ENCODE data around the gene SRRM4.
"Not testable (repeated sequence)": the region's sequence is repeated elsewhere in the genome, so short reads cannot be mapped to it uniquely, and the experiment has no call there.

Gene SRRM4, protein sequence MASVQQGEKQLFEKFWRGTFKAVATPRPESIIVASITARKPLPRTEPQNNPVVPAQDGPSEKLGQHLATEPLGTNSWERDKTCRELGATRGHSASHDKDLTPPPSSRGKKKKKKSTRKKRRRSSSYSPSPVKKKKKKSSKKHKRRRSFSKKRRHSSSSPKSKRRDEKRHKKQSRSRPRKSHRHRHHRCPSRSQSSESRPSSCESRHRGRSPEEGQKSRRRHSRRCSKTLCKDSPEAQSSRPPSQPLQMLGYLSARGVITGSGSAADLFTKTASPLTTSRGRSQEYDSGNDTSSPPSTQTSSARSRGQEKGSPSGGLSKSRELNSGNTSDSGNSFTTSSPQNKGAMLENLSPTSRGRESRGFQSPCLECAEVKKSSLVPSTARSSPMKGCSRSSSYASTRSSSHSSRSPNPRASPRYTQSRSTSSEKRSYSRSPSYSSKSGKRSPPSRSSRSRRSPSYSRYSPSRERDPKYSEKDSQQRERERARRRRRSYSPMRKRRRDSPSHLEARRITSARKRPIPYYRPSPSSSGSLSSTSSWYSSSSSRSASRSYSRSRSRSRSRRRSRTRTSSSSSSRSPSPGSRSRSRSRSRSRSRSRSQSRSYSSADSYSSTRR

GRCh38 chr12:118981285-118982211 is at the start of gene SRRM4:
TSS of gene SRRM4 (plus strand) at chr12:118981541. CDS start at chr12:118981883, 342 bp downstream.
- no peak for DNase-seq

DNA sequence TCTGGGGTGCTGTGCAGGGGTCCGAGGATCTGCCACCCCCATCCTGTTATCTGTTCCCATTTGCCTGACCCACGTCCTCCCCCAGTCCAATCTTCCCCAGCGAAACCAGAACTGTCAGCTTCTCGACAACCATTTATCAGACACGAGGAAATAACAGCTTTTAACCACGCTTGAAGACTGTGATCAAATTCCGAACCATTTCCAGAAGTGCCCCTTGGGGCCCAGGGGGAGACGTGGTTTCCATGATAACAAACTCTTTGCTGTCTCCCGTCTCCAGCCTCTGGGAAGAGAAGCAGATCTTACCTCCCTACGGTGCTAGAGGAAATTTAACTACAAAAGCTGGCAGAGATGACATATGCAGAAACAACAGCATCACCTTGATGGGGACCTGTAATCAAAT is 35.1 kb upstream of the SRRM4 start:
- no peak for DNase-seq

DNA sequence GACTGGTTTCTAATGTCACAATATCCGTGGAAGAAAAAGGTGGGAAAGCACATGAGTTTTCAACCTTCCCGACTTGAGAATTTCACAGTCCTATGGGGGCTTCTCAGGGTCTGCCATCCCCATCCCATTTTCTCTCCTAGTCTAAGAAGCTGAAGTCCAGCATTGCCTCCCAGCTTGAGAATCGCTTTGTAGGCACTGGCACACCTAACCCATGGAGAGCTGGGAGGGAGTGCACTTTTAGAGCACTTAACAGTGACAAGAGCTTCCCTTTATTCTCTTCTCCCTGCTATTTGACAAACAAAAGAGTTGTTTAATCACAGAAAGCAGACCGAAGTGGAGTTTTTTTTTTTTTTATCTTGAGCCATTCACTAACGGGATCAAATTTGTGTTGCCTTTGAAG is 22.8 kb upstream of the SRRM4 start:
- DNase-seq = no peak

DNA sequence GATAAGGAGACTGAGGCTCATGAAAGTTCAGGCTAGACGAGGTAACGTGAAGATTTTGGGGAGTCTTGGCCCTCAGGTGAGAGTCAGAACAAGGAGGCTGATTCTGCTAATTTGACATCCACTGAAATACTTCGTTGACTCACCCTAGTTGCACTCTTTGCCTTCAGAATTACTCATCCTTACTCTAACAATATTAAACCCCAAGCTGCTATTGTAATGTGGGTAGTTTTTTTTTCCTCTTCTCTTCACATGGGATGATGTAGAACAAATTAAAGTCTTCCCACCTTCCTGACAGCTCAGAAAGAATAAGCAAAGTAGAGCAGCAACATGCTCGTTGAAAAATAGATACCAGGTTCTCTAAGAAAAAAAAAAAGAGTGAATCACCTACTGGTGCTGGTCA is 22.0 kb upstream of the SRRM4 start:
- DNase-seq = no peak

GRCh38 chr12:118959985-118960560 is 21.3 kb upstream of the SRRM4 start:
- no peak for DNase-seq

DNA sequence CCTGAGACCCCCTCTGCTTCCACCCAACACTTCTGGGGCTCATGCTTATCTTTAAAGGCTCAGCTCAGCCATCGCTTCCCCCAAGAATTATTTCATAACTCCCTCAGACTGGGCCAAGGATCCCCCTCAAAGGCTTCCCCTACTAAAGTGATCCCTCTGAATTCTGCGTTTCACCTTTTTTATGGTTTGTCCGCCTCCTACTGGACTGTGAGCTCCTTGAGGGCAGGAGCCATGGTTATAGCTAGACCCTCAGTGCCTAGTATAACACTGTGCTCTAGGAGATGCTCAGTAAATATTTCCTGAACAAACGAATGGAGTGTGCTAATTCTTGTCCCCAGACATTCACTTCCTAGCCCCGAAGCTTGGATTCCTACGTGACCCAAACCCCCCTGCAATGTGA is 20.5 kb upstream of the SRRM4 start:
- no peak for DNase-seq

GRCh38 chr12:118964988-118965387 is 16.4 kb upstream of the SRRM4 start:
- DNase-seq = no peak

DNA sequence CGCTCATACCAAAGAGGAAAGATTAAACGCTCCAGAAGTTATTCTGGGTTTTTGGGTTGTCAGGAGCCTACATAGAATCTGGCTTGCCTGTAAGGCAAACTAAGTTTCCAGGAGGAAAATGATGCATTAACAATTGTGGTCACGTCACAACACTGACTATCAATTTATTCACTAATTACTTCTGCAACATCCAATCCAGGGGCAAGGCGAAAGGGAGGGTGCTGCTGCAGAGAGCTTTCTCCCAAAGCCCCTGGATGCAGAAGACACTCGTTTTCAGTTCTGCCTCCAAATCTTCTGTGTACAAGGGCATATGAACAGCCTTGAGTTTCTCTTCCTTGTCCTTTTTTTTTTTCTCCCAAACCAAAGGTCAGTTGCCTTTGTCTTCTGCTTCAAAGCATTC is 10.5 kb upstream of the SRRM4 start:
- DNase-seq = no peak

DNA sequence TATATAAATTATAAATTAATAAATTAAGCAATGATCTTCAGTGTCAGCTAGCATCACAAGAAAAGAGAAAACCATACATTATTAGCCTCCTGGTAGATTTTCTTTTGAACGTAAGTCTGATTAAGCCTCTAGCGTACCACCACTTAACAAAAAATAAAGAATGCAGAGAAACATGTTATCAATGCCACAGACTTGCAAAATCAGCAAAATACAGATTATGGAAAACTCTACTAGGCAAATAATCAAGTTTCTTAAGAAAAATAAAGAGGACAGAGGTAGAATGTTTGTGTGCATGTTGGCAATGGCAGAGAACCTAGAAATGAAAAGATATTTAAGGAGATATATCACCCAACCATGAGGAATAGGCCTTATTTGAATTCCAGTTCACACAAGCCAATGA is 8.4 kb upstream of the SRRM4 start:
- DNase-seq = no peak

DNA sequence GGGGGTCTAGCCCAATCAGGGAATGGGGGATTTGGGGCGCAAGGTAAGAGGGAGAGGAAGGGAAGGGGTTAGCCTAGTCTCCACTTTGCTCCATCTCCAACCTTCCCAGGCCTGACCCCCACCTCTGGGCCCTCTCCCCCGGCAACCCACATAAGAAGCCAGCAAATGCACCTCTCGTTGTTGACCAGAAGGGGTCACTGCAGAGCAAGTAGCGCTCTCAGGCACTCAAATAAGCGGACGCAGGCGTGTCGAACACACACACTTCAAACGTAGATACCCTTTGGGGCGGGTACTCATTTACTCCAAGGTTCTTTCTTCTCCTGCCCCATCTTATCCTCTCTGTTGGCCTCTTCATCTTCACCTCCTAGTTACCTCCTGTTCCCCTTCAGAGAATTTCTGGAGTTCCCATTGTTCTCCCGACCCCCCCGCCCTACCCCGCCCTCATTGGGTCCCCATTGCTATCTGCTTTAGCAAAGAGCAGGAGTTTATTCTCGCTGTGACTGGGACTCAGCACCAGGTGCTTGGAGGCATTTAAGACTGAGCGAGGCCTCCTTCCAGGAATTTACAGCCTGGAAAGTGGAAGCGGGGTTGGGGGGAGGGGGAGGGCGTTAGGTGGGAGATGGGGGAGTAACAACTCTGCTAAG is 1.5 kb upstream of the SRRM4 start:
- no peak for DNase-seq

DNA sequence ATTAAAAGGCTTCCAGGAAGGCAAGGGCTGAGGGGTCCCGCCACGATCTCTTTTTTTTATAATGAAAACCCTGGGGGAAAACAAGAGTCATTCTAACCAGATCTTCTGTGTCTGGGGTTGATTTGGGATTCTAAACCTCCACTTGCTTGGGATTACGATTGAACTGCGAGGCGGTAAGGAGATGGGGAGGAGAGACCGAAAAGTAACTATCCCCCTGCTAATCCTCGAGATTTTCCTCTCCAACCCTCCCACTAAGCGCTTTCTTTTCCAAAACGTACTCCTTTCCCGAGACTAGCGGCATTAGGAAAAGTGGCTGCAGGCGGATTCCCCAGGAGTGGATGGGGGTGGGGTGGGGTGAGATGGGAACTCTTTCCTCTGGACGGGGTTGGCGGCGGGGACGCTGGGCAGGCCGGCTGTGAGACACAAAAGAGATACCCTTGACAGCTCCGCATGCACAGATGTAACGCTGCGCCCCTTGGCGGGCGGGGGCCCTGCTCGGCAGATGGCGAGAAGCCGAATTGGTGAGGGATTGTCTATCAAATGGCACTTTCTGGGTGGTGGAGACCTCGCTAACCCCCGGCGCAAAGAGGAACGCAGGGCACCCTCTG is 830 bp upstream of the SRRM4 start:
- DNase-seq = no peak

GRCh38 chr12:118982302-118982701 is 961 bp downstream of the SRRM4 start:
- no peak for DNase-seq

DNA sequence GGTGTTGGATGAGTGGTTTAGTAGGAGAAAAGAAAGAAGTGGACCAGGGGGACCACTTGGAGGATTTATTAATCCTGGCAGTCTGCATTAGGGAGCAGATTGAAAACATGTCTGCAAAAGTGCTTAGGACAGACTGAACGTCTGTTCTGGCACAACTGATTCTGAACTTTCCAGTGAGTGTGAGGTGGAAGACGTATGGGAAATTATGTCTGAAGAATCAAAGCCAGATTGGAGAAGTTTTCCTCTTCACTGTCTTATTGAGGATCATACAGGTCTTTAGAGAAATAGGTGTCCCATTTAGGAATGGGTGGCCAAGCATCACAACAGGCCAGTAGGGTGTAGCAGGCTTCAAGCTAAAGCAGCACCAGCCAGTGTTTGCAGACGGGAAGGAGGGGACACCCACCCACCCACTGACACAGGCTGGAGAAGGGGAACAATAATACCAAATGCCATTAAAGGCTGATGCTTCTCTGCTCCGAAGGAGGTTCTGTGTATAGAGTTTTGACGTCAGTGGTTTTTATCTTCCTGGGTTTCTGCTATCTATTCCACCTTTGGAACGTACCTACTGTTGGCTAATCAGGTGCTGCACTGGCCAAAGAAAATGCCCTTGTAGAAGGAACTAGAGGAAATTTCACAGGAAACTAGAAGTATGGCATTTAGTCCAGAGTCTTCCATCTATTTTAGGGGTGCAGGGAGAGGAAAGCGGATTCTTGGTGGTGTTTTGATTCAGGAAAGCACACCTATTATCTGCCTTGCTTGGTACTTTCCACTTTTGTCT is 1.8 kb downstream of the SRRM4 start:
- no peak for DNase-seq

GRCh38 chr12:118984161-118984943 is 3.0 kb downstream of the SRRM4 start:
- no peak for DNase-seq

- DNase-seq = no peak
Observed at GRCh38 chr12:118986050-118986449, 4.7 kb downstream of the SRRM4 start.

DNA sequence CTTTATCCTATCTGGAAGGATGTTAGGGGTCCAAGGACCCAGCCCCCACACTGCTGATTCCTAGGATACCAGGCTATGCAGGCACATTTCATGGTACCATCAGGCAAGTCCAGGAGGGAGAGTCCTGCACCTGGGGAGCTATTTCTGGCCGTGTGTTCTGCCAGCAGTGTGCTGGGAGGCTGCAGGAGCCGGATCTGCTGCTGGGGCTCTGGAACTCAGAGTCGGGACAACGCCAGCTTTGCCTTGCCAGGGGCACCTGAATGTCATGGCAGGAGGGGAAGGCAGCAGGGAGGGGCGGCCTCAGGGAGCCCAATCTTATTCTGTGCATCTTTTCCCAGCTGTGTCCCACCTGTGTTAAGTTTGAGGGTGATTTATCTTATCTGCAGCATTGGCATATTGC is 17.8 kb downstream of the SRRM4 start:
- no peak for DNase-seq

- DNase-seq = no peak
Observed at GRCh38 chr12:119005085-119005484, 23.7 kb downstream of the SRRM4 start.

GRCh38 chr12:119005913-119006312 is 24.6 kb downstream of the SRRM4 start:
- DNase-seq = no peak

DNA sequence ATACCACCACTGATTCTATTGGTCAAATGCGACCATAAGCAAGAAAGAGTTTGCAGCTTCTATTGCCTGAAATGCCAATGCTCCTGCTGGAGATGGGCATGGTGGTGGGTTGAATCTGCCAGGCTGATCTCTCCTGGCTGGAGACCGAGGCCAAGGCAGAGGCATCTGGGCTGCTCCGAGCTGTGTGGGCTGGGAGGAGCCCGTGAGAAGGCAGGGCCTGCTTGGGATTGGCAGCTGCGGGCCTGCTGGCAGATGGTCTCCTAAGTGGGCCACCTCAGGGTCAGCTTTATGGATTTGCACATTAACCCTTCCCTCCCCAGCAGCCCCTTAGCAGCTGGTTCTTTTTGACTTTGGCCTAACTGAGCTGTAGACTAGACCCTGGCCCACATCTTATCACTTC is 25.4 kb downstream of the SRRM4 start:
- DNase-seq = no peak

- not testable (repeated sequence) for DNase-seq
Observed at GRCh38 chr12:119008273-119008672, 26.9 kb downstream of the SRRM4 start.

Data from NCI-H226 (cell line).